HG03469 (cell line): ENCODE measurements around the gene UQCRC1.

ENCODE experiments used
- ATAC-seq: cut with Tn5 transposase; IDR thresholded peaks from one replicate; pipeline ENCODE4 v1.9.1; 2021; ENCODE audit warnings: mild to moderate bottlenecking, moderate library complexity, moderate number of reproducible peaks; ENCODE audit not compliant: unreplicated experiment

UQCRC1 gene

DNA sequence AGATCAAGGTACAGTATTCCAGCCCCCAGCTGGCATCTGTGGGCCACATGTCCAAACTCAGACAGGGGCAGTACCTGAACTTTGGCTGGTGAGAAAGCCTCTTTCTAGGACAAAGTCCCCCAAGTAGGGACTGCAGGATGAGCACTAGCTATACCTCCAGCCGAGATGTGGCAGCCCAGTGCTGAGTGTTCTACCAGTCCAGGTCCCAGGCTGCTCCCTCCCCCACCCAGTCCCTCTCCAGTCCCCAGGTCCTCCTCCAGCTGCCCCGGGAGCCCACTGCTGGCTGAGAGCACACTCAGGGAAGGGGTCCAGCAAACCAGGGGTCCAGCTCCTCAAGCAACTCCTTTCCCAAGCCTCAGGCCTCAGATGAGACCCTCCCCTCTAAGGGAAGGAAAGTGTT is 24.3 kb upstream of the UQCRC1 start:
- ATAC-seq, result no peak

DNA sequence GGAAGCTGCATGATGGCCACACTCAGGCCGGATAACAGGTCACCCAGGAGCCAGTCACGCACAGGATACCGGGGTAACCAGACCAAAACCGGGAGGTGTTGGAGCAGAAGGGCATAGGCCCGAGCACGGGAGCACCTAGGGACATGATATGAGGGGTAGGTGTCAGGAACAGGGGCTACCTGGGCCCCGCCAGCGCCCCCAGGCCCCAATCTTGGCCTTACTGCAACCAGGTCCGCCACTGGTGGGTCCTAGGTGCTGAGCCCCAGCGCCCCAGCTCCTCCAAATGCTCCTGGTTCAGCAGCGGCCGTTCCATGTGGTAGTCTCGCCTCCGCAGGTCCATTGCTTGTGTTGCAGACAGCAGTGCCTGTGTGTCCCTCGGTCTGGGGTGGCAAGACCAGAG is 23.8 kb upstream of the UQCRC1 start:
- ATAC-seq, result no peak

DNA sequence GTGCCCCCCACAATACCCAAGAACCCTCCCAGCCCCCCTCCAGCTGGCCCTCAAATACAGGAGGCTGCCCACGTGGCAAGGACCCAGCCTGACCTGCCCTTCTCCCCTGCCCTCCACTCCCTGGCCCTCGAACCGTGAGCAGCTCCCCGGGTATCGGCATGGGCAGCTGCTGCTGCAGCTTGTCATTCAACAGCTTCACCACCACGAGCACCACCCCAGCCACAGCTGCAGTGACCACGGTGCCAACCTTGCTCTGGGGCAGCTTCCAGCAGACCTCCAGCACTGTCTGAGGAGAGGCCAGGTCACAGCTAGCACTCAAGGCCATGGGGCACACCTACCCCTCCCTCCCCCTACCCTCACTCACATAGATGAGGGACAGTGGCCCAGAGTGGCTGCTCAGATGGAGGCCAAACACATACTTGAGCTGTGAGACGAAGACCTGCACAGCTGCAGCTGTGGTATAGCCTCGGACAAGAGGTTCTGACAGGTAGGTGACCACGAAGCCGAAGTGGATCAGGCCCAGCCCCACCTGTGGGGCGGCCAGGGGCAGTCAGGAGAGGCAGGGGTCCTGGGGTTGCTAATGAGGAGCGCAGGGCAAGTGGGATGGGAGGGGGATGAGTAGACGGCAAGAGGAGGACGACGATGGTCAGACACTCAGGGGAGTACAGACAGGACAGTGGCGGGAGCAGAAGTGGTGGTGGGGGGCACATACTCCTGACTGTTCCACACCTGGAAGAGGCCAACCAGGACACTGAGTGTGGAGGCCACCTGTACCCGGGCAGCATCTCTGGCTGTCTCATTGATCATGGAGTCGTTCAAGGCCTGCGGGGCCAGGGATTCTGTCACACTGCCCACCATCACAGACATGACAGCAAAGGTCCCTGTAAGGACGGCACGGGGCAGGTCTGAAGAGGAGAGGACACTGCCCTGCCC is 22.3 kb upstream of the UQCRC1 start:
- no peak for ATAC-seq

DNA sequence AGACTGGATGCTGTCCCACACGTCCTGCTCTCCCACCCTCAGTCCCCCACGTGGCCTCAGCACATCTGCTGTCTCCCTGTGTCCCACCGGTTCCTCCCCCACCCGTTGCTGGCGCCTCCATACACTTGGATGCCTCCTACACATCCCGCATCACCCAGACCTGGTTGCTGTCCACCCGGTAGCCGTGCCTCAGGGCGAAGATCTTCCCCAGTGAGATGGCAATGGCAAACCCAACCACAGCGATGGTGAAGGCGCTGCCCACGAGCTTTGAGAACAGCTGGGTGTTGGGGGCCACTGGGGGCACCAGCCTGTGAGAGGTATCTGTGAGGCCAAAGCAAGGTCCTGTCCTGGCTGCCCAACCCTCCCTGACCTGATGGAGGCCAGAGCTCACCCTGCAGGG is 21.4 kb upstream of the UQCRC1 start:
- ATAC-seq, result no peak

DNA sequence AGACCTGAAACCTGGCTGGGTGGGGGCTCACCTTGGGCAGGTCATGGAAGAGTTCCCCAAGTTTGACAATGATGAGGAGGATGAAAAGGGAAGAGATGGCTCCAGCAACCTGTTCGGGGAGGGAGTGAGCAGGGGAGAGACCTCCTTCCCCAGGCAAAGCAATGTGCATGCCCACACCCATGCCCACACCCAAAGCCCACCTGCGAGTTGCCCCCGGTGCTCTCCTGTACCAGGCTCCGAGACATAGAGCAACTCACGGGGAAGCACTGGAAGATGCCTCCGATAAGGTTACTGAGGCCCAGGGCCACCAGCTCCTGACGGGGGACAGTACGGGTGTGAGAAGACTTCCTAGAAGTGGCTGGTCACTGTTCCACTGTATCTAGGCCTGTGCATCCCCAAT is 21.0 kb upstream of the UQCRC1 start:
- no peak for ATAC-seq

DNA sequence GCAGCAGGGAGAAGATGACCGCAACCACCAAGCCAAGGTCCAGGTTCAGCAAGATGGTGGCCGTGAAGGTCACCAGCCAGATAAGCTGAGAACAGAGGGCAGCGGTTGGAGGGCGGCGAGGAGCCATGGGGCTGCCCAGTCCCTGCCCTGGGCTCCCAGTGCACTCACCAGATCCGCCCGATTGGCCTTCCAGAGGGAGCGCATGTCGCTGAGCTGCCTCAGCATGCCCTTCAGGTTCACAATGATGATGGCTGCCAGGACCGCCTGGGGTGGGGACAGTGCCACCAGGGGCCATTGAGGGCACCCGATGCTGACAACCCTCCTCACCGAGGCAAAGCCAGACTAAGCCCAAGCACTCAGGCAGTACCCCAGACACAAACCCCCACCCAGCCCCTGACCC is 20.4 kb upstream of the UQCRC1 start:
- no peak for ATAC-seq

DNA sequence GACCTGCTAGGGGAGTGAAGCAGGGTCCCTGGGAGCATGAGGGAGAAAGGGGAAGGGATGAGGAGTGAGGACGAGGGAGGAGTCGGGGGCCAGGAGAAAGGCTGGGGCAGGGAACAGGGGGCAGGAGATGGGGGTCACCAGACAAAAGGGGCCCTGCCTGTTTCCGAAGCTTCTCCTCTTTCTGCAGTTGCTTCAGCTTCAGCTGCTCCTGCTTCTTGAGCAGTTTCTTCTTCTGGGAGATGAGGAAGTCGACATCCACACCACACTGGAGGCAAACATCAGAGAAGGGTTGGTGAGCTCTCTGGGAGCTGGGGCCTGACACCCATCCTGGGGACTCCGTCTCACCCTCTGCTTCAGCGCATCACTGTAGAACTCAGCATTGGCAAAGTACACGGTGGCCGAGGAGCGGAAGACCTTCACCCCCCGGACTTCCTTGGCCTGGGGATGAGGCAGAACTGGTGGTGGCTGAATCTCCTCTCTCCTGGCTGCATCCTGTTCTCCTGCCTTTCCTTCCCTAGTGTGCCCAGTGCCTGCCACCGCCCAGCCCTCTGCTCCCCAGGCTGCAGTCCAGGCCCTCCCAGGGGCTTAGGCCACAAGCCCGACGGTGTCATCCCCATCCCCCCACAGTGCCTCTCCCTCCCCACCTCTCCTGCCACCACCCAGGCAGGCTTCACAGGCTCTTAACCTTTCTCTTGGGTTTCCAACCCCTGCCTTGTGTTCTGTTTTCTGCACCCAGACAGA is 19.0 kb upstream of the UQCRC1 start:
- no peak for ATAC-seq

DNA sequence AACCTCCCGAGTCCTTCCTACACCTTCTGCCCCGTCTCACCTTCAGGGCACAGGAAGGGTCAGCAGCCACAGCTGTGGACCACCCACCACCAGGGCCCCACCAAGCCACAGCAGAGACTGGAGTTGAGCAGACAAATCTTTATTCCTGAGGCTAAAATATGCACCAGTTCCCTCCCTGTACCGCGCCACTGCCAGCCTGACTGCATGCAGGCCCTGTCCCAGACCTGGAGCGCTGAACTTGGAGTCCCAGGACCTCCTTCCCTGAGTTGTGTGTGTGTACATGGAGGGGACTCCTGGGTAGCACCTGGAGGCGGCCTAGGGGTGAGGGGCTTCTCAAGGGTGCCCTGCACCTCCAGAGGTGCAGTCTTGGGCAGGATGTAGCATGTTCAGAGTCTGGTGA is 16.2 kb upstream of the UQCRC1 start:
- ATAC-seq, result no peak

DNA sequence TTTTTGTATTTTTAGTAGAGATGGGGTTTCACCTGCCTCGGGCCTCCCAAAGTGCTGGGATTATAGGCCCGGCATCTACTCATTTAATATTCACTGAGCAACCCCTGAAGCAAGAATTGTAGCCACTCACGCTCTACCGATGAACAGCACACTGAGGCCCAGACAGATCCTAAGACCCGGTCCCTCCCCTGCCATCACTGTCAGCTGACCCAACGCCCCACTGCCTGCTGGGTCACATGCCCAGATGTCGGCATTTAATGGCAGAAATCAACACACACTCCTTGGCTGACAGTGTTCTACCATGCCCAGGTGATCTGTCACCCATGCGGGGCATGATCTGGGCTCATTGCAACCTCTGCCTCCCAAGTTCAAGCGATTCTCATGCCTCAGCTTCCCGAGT is 15.3 kb upstream of the UQCRC1 start:
- ATAC-seq, result no peak

DNA sequence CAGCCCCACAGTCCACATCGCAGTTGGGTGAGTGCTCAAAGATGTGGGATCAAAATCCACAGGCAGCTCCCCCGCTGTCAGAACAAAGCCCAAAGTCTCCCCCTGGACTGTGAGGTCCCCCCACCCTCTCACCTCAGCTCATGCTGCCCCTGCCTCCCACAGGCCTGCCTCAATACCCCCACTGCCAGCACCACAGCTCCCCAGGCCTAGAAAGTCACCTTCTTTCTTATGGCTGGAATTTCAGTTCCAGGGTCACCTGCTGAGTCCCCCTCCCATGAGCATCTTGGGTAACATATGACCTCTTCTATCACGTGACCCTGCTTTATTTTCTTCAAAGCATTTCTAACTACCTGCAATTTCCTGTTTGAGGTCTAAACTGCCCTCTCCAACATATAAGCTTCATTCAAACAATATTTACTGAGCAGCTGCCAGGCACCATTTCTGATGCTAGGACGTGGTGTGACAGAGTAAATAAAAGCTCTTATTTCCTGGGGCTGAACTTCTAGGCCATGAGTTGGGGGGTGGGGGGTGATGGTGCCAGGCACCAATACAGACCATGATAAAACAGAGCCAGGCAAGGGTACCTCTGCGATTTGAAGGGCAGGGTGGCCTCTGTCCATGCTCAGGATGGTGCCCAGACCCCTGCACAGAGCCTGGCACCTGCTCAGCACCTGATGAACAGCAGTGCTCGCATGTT is 14.6 kb upstream of the UQCRC1 start:
- ATAC-seq, result no peak

DNA sequence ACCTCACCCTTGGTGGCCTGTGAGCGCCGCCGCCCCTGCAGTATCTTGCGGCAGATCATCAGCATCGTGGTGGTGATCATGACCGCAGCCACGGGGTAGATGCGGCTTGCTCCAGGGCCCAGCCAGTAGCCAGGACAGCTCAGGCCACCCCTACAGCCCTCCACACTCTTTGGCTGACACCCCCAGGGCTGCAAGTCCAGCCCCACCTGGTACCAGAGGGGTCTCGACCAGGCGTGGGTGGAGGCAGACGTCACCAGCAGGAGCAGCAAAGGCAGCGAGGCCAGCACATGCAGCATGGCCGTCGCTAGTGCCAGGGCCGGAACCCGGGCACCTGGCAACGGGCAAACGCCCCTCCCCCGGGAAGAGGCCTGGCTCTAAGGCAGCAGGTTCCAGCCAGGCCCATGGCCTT is 12.0 kb upstream of the UQCRC1 start, which contains the start of gene TMEM89:
TMEM89 (minus strand) TSS at position 309 of the 409 bp plus-strand sequence; CDS start at position 296, 13 bp downstream.
- ATAC-seq, result no peak

DNA sequence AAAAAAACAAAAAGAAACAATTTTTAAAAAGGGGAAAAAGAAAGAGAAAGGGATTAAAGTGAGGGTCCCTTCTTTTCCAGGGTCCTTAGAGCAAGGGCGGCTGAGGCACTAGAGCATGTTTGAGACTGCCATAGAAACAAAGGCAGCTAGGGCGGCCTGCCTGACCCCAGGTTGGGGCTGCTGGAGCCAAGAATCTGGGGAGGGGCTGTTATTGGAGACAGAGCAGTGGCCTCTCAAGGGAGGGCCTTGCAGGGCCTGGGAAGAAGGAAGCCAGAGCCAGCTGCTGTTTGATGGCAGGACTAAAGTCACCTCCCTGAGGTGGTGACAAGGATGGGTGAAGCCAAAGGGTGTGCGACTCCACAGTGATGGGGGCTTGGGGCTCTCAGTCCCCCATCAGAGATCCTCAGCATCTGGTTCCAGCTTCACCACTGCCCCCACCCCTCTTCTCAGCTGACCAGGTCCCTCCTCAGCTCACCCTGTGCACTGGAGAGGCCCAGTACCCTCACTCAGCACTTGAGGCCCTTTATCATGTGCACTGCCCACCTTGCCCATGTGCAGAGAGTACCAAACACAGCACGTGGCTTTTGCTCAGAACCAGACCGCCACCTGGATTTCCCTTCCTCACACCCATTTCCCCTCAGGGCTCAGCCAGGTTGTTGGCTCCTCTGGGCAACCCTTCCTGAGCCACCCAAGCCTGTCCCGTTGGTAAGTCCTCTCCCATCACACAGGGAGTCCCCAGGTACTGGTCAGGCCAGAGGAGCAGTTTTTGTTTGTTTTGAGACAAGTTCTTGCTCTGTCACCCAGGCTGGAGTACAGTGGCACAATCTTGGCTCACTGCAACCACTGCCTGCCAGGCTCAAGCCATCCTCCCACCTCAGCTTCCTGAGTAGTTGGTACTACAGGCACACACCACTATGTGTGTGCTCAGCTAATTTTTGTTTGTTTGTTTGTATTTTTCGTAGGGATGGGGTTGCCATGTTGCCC is 10.4 kb upstream of the UQCRC1 start:
- no peak for ATAC-seq

DNA sequence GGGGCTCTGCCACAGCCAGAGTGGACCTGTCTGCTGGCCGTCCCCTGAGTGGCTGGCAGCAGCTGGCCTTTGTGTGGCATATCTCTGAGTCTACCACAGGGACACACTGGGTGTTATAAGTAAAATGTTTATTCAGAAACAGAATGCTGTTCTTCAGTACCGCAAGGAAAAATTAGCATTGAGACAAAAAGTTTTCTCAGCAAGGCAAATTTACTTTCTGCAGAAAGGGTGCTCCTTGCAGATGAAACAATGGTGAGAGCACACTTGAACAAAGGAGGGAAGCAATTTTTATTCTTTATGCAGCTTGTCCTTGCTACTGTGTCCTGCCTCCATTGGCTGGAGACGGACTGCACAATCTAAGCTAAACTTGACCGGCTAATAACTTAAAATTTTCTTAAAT is 8.1 kb upstream of the UQCRC1 start:
- ATAC-seq, result no peak

DNA sequence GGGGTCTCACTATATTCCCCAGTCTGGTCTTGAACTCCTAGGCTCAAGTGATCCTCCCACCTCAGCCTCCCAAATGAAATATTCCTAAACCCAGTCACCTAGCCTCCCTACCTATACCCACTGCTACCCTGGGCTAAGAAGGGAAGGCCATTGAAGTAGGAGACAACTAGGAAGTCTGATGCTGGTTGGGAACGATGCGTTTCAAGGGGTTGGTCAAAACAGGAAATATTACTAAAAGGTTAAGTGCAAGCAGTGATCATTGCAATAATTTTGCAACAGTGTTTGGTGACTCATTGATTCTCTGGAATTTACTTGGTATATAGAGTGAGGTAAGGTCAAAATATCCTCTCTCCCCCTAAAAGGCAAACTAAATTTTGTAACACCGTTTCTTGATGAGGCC is 4.6 kb upstream of the UQCRC1 start:
- no peak for ATAC-seq

DNA sequence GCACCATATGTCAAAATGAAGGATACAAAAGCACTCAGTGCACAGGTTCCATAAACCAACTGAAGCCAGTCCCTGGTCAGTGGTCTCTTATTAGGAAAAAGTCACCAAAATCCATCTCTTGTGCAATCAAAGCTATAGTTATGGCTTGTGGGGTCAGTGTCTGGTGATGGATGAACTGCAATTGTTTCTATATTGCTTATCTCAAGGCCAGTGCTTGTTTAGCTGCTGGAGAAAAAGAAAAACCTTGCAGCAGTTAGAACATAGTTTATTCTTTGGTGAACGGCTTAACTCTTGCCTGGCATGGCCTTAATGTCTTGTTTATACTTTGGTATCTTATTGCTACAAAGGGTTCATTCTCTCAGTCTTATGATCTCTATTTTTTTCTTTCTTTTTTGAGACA is 2.9 kb upstream of the UQCRC1 start:
- ATAC-seq, result no peak

DNA sequence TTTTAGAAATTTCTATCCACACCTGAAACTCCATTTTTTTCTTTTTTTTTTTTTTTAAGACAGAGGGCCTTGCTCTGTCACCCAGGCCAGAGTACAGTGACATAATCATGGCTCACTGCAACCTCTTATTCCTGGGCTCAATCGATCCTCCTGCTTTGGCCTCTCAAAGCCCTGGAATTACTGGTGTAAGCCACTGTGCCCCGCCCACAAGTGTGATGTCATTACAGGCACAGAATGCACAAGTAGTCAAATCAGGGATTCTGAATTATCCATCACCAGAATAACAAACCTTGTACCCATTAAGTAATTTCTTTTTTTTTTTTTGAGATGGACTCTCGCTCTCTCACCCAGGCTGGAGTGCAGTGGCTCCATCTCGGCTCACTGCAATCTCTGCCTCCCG is 1.9 kb downstream of the UQCRC1 start:
- no peak for ATAC-seq

DNA sequence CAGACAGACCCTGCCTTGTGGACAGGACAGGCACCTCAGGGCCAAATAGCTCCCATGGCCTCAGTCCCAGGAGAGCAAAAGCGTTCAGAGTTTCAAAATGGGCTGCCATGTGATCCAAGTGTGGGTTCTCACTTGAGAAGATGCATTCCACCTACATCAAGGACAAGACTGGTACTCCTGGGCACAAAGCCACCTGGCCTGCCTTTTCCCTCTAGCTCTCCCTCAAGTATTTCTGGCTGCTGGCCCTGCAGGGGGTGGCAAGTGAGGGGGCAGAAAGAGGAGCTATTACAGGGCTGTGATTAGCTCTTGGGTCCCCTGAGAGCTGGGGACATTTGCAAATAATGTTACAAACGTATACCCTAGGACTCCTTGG is 7.8 kb downstream of the UQCRC1 start:
- ATAC-seq, result no peak

DNA sequence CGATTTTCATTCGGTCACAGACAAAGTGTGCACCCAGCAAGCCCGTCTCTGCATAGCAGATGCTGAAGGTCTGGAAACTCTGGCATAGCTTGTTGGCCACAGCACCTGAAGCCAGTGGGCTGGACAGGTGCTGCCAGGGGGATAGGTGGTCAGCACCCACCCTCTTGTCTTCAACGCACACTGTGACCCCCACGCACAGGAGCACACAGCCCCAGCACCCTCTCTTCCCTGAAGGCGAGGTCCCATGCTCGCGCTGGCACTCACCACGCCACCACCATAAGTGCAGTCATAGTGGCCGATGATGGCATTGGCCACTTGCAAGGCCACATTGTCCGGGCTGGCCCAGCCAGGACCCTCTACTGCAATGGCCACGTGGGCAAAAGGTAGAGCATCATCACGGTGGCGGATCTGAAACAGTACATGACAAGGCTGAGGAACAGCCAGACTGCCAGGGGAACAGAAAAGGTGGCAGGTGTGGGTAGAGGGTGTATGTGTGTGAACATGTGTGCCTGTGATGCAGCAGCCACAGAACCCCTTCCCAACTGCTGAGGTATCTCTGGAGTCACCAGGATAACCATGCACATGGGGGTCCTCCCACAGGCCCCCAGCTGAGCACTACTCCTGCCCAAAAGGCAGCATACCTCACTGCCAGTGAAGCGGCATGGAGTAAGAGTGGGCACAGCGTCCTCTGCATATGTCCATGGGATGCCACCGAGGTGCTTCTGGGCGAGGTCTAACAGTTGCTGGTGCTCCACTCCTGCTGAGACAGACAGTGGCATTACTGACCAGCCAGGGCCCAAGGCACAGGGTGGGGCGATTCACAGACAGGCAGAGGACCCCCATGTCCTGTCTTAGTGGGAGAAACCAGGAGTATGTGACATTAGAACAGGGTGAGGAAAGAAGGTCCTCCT is 8.5 kb downstream of the UQCRC1 start:
- ATAC-seq, result no peak
